Smooth muscle cell of the umbilical artery (primary cell): Measurements from ENCODE around the gene TSNAX. TPM values are rescaled to one million over a fixed set of nuclear protein-coding genes. Genes with fewer than 3 reads are reported as not detected.

Source experiments
- total RNA-seq: library from RNA; depleted of rRNA; stranded (reverse); fragments of >200 nt; gene quantifications from 2 replicates; pipeline ENCODE4 v1.2.3, GENCODE V29; 2014

The TSNAX gene, protein sequence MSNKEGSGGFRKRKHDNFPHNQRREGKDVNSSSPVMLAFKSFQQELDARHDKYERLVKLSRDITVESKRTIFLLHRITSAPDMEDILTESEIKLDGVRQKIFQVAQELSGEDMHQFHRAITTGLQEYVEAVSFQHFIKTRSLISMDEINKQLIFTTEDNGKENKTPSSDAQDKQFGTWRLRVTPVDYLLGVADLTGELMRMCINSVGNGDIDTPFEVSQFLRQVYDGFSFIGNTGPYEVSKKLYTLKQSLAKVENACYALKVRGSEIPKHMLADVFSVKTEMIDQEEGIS
- 45.1 and 52.0 TPM in 2 replicates for total RNA-seq

GRCh38 chr1:231528172-231529029 is at the start of gene TSNAX:
TSS of gene TSNAX (plus strand) at chr1:231528669. CDS start at chr1:231528811, 142 bp downstream.

Other genes with a start within 250 kb of the TSNAX start
- gene EXOC8, start 190.8 kb upstream of the TSNAX start, total RNA-seq: 16.0 and 20.7 TPM in 2 replicates
- 11.6 and 16.8 TPM in 2 replicates for gene SPRTN, start 190.4 kb upstream of the TSNAX start, total RNA-seq
- gene EGLN1, start 106.4 kb upstream of the TSNAX start, total RNA-seq: 76.3 and 81.5 TPM in 2 replicates
- gene DISC1, start 98.1 kb downstream of the TSNAX start, total RNA-seq: 5.3 and 6.7 TPM in 2 replicates